Measurements from ENCODE around the gene NCOA4.
"Not testable (repeated sequence)": the region's sequence is repeated elsewhere in the genome, so short reads cannot be mapped to it uniquely, and the experiment has no call there.

Gene NCOA4

DNA sequence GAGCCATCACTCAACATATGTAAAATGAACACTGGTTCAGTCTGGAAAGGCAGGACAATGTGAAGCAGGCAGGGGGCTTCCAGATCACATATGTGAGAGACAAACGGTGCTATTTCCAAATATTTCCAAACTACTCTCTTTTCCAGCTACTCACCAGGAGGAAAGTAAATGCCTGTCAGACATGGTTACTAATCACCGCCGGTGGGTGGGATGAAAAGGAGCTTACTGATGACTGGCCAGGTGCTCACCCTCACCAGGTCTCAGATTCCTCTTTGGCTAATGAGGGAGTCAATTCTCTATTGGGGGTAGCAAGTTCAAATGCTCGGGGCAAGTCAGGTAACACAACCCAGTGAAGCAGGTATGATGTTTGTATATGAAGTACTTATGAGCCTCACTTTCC, 25.3 kb upstream of the NCOA4 start:
- Histone ChIP-seq H3K27ac (no peak overlapping the region), H3K4me1 (no peaks in the 10 kb centered on the region), H3K27me3 (peaks cover 0 to 3% of the 10 kb centered on the region in 2 donors), H3K9me3 (no peaks in the 10 kb centered on the region), H3K4me3 (no peak overlapping the region), H3K36me3 (no peaks in the 10 kb centered on the region)
- no peak for DNase-seq
- TF ChIP-seq, protein P1, sequence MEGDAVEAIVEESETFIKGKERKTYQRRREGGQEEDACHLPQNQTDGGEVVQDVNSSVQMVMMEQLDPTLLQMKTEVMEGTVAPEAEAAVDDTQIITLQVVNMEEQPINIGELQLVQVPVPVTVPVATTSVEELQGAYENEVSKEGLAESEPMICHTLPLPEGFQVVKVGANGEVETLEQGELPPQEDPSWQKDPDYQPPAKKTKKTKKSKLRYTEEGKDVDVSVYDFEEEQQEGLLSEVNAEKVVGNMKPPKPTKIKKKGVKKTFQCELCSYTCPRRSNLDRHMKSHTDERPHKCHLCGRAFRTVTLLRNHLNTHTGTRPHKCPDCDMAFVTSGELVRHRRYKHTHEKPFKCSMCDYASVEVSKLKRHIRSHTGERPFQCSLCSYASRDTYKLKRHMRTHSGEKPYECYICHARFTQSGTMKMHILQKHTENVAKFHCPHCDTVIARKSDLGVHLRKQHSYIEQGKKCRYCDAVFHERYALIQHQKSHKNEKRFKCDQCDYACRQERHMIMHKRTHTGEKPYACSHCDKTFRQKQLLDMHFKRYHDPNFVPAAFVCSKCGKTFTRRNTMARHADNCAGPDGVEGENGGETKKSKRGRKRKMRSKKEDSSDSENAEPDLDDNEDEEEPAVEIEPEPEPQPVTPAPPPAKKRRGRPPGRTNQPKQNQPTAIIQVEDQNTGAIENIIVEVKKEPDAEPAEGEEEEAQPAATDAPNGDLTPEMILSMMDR (IDR thresholded peaks at IDR 0.05) = no peak
- intact Hi-C loops (cut with DNase I; ENCODE audit: low total_unique reads) = no loop called here

GRCh38 chr10:46053534-46054434, 23.4 kb upstream of the NCOA4 start:
- Histone ChIP-seq H3K27me3 (peaks cover 0 to 3% of the 10 kb centered on the region in 2 donors), H3K4me1 (no peaks in the 10 kb centered on the region), H3K9me3 (no peaks in the 10 kb centered on the region), H3K4me3 (no peak overlapping the region), H3K27ac (no peak overlapping the region), H3K36me3 (no peaks in the 10 kb centered on the region)
- TF ChIP-seq, protein P1 (IDR thresholded peaks at IDR 0.05) = no peak
- intact Hi-C loops (cut with DNase I; ENCODE audit: low total_unique reads) = no loop called here
- no peak for DNase-seq

- no peak overlapping the region for H3K27ac ChIP-seq
- no peaks in the 10 kb centered on the region for H3K36me3 ChIP-seq
- TF ChIP-seq, protein P1 (IDR thresholded peaks at IDR 0.05) = no peak
- no peaks in the 10 kb centered on the region for H3K4me1 ChIP-seq
- no peak for DNase-seq
- H3K9me3 ChIP-seq = no peaks in the 10 kb centered on the region
- intact Hi-C loops (cut with DNase I; ENCODE audit: low total_unique reads) = no loop called here
- no peak overlapping the region for H3K4me3 ChIP-seq
- peaks cover 0 to 3% of the 10 kb centered on the region in 2 donors for H3K27me3 ChIP-seq
Measured at GRCh38 chr10:46052791-46053375, 22.5 kb upstream of the NCOA4 start.

DNA sequence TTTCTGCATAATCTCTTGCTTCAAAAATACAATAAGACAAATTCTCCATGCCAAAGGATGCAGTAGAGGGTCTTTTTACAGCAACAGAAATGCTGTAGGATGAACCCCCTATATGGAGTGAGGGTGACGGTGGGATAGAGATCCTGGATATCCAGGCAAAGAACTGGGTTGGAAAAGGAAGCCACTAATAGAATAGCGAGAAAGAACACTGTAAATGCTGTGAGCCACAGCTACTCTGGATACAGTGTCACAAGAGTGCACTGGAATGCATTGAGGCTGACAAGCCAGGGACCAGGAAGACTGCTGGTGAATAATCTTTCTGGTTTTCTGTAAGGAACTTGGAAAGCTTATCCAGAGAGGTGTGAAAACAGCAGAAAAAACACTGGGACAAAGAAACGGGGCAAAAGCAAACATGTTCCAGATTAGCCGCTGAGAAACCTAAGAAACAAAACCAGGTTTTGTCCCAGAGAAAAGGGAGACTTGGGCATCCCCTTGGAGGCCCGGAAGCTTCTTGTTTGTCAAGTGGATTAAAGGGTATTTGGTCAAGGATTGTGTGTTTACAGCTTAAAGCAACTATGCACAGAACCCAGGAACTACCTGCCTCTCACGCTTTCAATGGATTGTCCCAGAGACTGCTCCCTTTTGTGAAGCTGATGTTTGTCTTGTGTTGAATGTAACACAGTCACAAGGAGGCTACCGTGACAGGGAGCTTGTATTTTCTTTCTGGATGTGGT, 21.8 kb upstream of the NCOA4 start:
- Histone ChIP-seq H3K36me3 (no peaks in the 10 kb centered on the region), H3K27me3 (peaks cover 0 to 3% of the 10 kb centered on the region in 2 donors), H3K9me3 (no peaks in the 10 kb centered on the region), H3K27ac (no peak overlapping the region), H3K4me3 (no peak overlapping the region), H3K4me1 (no peaks in the 10 kb centered on the region)
- TF ChIP-seq, protein P1 (IDR thresholded peaks at IDR 0.05) = no peak
- intact Hi-C loops (cut with DNase I; ENCODE audit: low total_unique reads) = no loop called here
- no peak for DNase-seq

DNA sequence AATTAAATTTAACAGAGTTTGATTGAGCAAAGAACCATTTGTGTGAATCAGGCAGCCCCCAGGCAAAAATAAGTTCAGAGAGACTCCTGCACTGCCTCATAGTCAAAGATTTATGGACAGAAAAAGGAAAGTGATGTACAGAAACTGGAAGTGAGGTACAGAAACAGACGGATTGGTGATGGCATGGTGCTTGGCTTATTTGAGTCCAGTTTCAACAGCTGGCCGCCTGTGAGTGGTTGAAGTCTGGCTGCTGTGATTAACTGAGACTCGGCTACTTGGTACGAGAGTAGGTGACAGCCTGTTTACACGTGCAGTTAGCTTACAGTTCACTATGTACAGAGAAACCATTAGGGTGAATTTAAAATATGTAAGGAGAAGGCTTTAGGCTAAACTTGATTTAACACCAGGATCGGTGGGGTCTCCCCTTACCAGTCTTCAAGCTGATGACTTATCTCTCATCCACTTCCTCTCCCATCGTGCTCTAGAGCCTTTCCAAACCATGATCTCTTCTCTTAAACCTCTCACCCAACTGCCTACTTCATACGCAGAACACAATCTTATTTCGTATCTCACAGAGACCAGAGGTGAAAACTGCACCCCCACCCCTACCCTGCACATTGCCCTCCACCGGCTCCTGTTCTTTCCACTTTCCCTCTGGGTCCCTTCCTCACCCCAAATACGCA, 20.7 kb upstream of the NCOA4 start:
- no peak overlapping the region for H3K27ac ChIP-seq
- TF ChIP-seq, protein P1 (IDR thresholded peaks at IDR 0.05) = no peak
- H3K9me3 ChIP-seq = no peaks in the 10 kb centered on the region
- H3K36me3 ChIP-seq = no peaks in the 10 kb centered on the region
- H3K27me3 ChIP-seq = peaks cover 0 to 3% of the 10 kb centered on the region in 2 donors
- DNase-seq = no peak
- intact Hi-C loops (cut with DNase I; ENCODE audit: low total_unique reads) = no loop called here
- no peaks in the 10 kb centered on the region for H3K4me1 ChIP-seq
- no peak overlapping the region for H3K4me3 ChIP-seq

- H3K27ac ChIP-seq; H3K36me3 ChIP-seq; H3K27me3 ChIP-seq; DNase-seq; H3K4me3 ChIP-seq; H3K9me3 ChIP-seq; H3K4me1 ChIP-seq; intact Hi-C loops (cut with DNase I; ENCODE audit: low total_unique reads): not testable (repeated sequence)
Measured at GRCh38 chr10:46049497-46049831, 19.0 kb upstream of the NCOA4 start.
